ENCODE measurements around the gene SEMA3F. TPM values are rescaled to one million over a fixed set of nuclear protein-coding genes. Genes with fewer than 3 reads are reported as not detected.

The SEMA3F gene
- total RNA-seq, 2 donors from 2014 or later = 25.5 to 35.1 TPM

DNA sequence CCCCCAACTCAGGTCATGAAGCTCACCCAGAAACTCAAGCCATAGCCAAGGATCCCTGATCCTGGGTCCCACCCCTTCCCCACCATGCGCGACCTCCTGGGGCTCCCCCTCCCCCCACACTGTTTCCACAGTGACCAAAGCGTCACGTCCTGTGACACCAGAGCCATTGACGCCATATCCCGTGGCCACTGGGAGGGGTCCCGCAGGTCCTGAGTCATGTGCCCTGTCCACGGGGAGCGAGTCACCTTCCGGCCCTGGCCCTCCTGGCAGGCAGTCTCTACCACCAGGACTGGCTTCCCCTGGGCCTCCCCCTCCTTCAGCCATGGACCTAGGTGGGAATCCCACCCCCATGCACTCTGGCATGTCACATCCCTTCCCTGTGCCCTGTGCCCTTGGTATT lies 15.6 kb downstream of the SEMA3F start:
- Histone ChIP-seq H3K27ac (no peak overlapping the region), H3K36me3 (peaks cover 6% of the 10 kb centered on the region), H3K4me1 (ENCODE audit: control insufficient read depth in 1 of 2, low read depth in 2 of 2) (peaks cover 17 to 49% of the 10 kb centered on the region in 2 donors), H3K27me3 (replicated peaks; ENCODE audit: insufficient read depth) (no peaks in the 10 kb centered on the region), H3K9me3 (no peaks in the 10 kb centered on the region), H3K4me3 (no peak overlapping the region)
- DNase-seq (ENCODE audit: low spot score) (no peak), ATAC-seq (ENCODE audit: insufficient number of reproducible peaks, low FRiP score, low read depth) (no peak)
- TF ChIP-seq, protein P1, sequence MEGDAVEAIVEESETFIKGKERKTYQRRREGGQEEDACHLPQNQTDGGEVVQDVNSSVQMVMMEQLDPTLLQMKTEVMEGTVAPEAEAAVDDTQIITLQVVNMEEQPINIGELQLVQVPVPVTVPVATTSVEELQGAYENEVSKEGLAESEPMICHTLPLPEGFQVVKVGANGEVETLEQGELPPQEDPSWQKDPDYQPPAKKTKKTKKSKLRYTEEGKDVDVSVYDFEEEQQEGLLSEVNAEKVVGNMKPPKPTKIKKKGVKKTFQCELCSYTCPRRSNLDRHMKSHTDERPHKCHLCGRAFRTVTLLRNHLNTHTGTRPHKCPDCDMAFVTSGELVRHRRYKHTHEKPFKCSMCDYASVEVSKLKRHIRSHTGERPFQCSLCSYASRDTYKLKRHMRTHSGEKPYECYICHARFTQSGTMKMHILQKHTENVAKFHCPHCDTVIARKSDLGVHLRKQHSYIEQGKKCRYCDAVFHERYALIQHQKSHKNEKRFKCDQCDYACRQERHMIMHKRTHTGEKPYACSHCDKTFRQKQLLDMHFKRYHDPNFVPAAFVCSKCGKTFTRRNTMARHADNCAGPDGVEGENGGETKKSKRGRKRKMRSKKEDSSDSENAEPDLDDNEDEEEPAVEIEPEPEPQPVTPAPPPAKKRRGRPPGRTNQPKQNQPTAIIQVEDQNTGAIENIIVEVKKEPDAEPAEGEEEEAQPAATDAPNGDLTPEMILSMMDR (IDR thresholded peaks at IDR 0.05) = no peak

- H3K9me3 ChIP-seq = no peaks in the 10 kb centered on the region
- TF ChIP-seq, protein P1 (IDR thresholded peaks at IDR 0.05) = no peak
- peaks cover 14% of the 10 kb centered on the region for H3K36me3 ChIP-seq
- H3K27ac ChIP-seq = no peak overlapping the region
- DNase-seq (ENCODE audit: low spot score) (no peak), ATAC-seq (ENCODE audit: insufficient number of reproducible peaks, low FRiP score, low read depth) (no peak)
- H3K4me3 ChIP-seq = no peak overlapping the region
- no peaks in the 10 kb centered on the region for H3K27me3 ChIP-seq (replicated peaks; ENCODE audit: insufficient read depth)
- H3K4me1 ChIP-seq (ENCODE audit: control insufficient read depth in 1 of 2, low read depth in 2 of 2) = peaks cover 9 to 39% of the 10 kb centered on the region in 2 donors
These were observed 16.6 kb downstream of the SEMA3F start for GRCh38 chr3:50171540-50172301.

DNA sequence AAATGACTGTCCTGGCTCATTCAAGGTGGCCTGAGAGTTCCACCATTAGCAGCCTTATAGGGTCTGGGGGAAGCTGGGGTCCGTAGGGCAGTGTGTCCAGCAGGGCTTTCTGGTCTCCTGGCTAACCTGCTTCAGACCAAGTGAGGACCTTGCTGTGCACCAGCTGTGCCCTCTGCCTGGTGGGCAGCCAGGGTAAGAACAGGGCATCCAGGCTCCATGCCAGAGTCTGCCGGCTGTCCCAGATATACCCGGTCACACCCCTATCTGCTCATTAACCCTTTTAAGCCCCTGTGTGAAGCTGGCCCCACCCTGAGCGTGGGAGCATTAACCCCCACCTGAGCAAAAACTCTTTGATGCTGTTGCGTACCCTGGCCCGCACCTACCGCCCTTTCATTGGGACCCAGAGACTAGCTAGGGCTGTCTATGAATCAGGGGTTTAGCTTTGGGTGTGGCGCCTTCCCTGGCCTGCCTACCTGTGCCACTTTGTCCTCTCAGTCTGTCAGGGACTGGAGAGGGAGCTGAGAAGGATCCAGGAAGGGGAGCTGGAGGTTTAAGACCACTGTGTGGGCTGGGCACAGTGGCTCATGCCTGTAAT lies 17.6 kb downstream of the SEMA3F start:
- TF ChIP-seq, protein P1 (IDR thresholded peaks at IDR 0.05) = no peak
- H3K36me3 ChIP-seq = peaks cover 17% of the 10 kb centered on the region
- peaks cover 2 to 29% of the 10 kb centered on the region in 2 donors for H3K4me1 ChIP-seq (ENCODE audit: control insufficient read depth in 1 of 2, low read depth in 2 of 2)
- DNase-seq (ENCODE audit: low spot score) (no peak), ATAC-seq (ENCODE audit: insufficient number of reproducible peaks, low FRiP score, low read depth) (no peak)
- H3K27me3 ChIP-seq (replicated peaks; ENCODE audit: insufficient read depth) = no peaks in the 10 kb centered on the region
- H3K9me3 ChIP-seq = no peaks in the 10 kb centered on the region
- no peak overlapping the region for H3K27ac ChIP-seq
- H3K4me3 ChIP-seq = no peak overlapping the region

DNA sequence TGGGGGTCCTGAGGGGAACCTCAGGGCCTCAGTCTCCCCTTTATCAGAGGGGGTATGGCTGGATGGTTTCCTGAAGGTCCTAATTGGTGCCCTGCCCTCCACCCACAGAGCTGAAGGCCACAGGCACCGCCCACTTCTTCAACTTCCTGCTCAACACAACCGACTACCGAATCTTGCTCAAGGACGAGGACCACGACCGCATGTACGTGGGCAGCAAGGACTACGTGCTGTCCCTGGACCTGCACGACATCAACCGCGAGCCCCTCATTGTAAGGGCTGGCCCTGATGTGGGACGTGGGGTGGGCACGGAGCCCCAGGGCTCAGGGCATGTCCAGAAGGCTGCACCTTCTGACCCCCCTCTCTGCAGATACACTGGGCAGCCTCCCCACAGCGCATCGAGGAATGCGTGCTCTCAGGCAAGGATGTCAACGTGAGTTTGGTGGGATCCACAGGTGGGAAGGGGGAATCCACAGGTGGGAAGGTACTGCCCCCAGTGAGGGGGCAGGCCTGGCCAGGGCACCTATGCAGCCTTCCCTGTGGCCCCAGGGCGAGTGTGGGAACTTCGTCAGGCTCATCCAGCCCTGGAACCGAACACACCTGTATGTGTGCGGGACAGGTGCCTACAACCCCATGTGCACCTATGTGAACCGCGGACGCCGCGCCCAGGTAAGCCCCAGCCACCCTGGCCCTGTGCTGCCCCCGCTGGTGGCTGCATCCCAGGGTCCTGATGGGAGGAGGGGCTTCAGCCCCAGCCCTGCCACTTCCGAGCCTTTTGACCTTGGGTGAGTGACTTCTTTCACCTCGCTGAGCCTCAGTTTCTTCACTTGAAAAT lies 18.8 kb downstream of the SEMA3F start:
- H3K27me3 ChIP-seq (replicated peaks; ENCODE audit: insufficient read depth) = no peaks in the 10 kb centered on the region
- ATAC-seq (ENCODE audit: insufficient number of reproducible peaks, low FRiP score, low read depth) (no peak), DNase-seq (ENCODE audit: low spot score) (no peak)
- H3K4me3 ChIP-seq = no peak overlapping the region
- no peak overlapping the region for H3K27ac ChIP-seq
- H3K36me3 ChIP-seq = peaks cover 17% of the 10 kb centered on the region
- TF ChIP-seq, protein P1 (IDR thresholded peaks at IDR 0.05) = no peak
- H3K9me3 ChIP-seq = no peaks in the 10 kb centered on the region
- peaks cover 0 to 17% of the 10 kb centered on the region in 2 donors for H3K4me1 ChIP-seq (ENCODE audit: control insufficient read depth in 1 of 2, low read depth in 2 of 2)

DNA sequence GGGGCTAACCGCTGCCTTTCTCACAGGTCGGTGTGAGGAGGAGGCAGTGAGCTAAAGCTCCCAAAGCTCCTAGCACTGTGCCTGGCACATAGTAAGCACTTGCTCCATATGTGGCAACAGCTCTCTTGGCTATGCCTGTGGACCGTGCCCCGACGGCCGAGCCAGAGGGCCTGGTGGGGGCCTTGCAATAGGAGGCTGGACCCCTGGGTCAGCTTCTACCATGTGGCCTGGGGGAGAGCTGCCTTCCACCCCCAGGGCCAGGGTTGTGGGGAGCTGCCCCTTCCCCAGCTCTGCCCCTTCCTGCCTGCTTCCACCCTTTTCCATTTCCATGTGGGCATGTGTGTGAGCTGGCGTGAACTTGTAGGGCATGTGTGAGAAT lies 19.4 kb downstream of the SEMA3F start:
- peaks cover 0 to 11% of the 10 kb centered on the region in 2 donors for H3K4me1 ChIP-seq (ENCODE audit: control insufficient read depth in 1 of 2, low read depth in 2 of 2)
- DNase-seq (ENCODE audit: low spot score) (no peak), ATAC-seq (ENCODE audit: insufficient number of reproducible peaks, low FRiP score, low read depth) (no peak)
- H3K9me3 ChIP-seq = no peaks in the 10 kb centered on the region
- no peak overlapping the region for H3K27ac ChIP-seq
- H3K4me3 ChIP-seq = no peak overlapping the region
- no peaks in the 10 kb centered on the region for H3K27me3 ChIP-seq (replicated peaks; ENCODE audit: insufficient read depth)
- TF ChIP-seq, protein P1 (IDR thresholded peaks at IDR 0.05) = no peak
- H3K36me3 ChIP-seq = peaks cover 17% of the 10 kb centered on the region
